GM19455 (cell line): Measurements from ENCODE around the gene WDR88.
"Not testable (repeated sequence)": the region's sequence is repeated elsewhere in the genome, so short reads cannot be mapped to it uniquely, and the experiment has no call there.

Experiments
- ATAC-seq: cut with Tn5 transposase; IDR thresholded peaks from one replicate; pipeline ENCODE4 v1.9.1; 2021; ENCODE audit not compliant: unreplicated experiment

Gene WDR88

GRCh38 chr19:33168528-33168927 is 36.6 kb downstream of the WDR88 start:
- ATAC-seq: no peak

GRCh38 chr19:33171222-33171795 is 39.4 kb downstream of the WDR88 start:
- ATAC-seq: no peak

- no peak for ATAC-seq
Measured at GRCh38 chr19:33171916-33172359, 40.0 kb downstream of the WDR88 start.

- ATAC-seq: no peak
Measured at GRCh38 chr19:33174186-33174585, 42.3 kb downstream of the WDR88 start.

DNA sequence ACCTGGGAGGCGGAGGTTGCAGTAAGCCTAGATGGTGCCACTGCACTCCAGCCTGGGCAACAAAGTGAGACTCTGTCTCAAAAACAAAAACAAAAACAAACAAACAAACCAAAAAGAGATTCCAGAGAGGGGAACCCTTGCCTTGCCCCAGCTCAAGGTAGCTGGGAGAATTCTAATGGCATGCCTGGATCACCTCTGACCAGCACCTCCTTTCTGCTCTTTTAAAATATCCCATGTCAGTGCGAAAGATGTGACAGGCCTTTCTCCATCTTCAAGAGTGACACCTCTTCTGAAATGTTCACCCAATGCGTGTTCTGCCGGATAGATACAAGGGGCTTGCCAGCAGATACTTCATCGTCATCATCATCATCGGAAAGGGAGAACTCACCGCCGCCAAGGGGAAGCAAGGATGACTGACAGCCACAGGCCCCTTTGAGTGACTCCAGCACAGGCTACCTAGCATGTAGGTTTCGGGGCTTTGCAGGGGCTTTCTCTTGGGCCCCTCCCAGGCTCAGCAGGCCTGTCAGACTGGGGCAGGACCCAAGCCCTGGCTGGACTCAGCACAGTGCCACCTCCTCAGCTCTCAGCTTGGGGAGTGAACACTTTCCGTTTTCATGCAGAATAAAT is 43.4 kb downstream of the WDR88 start:
- ATAC-seq: no peak

DNA sequence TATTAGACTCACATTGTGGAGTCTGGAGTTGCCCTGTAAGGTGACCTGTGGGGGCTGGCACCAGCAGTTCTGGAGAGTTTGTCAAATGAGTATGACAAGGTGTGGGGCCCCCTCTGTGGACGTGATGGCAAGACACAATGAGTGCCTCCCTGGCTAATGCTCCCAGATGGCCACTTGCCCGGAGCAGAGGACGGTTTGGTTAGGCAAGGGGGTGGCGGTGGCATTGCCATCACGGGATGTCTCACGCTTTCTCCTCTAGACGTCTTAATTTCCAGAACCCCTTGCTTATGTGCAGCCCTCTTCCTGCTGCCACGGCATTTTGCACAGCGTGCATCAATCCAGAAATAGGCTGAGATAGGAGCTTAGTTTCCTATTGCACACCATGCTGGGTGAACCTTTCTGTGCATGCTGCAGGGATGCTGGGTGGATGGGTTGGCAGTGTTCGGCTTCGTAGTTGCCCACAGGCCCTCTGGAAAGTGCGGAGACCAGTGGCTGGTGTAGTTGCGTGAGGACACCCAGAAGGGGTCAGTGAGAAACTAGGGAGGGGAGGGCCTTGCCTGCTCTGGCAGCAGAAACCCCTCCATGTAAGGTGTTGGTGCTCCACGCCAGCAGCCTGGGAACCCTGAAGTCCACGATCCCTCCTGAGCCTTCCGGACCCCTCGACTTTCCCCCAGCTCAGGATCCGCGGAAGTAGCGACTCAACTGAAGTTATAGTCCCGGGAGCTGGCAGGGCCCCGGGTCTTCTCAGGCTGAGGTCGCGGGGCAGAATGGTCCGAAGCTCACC is 44.2 kb downstream of the WDR88 start:
- peak; percentile 5 for ATAC-seq

- peak; percentile 76 for ATAC-seq
Measured at GRCh38 chr19:33176670-33177416, 44.9 kb downstream of the WDR88 start.

DNA sequence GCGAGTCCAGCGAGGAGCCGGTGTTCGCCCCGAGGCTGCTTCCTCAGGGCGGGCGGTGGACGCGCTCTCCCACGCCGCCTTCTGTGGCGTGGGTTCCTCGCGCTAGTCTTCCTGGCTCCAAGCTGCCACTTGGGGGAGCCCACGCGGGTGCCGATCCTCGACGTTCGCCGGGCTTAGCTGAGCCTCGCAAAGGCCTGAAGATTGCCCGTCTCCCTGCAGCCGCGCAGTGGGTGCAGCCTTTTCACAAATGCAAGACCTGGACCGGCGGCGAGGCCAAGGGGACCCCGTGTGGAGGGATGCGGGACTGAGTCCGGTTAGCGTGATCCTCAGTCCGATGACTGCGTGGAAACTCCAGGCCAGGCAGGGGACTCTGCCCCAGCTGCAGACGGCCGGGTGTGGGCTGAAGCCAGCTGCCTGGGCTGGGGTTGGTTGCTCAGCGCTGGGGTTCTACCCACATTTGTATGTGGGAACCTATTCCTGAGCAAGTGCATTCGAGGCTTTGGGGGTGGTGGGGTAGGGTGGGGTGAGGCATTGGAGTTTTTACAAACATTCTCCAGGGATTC is 45.6 kb downstream of the WDR88 start:
- no peak for ATAC-seq

DNA sequence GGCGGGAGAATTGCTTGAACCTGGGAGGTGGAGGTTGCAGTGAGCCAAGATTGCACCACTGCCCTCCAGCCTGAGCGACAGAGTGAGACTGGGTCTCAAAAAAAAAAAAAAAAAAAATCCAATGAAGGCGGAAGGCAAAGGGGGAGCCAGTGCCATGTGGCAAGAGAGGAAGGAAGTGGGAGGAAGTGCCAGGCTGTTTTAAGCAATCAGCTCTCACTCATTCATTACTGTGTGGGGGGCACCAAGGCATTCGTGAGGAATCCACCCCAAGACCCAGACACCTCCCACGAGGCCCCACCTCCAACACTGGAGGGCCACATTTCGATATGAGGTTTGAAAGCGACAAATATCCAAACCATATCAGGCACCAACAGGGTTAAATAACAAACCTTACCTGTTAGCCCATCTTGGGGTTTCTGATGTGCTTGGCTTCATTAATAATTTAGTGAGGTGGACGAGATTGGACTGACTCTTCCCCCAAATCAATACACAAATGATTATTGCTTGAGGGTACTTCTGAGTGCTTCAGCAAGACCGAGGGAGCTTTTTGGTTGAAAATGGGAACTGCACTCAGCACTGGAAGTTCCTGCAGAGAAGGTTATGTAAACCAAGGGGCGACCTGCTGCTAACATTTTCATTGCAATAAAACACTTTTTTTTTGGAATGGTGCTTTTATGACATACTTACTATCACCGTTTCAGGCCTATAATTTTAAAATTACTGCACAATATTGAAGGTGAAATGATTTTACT is 54.7 kb downstream of the WDR88 start:
- no peak for ATAC-seq

DNA sequence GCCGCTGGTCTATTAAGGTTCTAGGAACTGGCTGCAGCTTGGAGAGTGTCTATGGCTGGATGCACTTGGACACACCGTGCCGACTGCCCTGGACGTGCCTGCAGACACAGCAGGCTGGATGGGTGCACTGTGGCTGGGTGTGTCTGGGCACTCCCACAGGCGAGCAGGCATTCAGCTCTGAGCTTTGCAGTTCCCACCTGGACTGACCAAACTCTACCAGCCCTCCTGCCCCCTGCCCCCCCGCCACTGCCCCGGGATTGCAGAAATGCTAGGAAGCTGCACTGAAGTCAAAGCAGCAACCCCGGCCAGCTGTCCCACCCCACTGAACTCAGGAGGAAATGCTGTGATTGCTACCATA is 55.2 kb downstream of the WDR88 start:
- ATAC-seq: no peak

DNA sequence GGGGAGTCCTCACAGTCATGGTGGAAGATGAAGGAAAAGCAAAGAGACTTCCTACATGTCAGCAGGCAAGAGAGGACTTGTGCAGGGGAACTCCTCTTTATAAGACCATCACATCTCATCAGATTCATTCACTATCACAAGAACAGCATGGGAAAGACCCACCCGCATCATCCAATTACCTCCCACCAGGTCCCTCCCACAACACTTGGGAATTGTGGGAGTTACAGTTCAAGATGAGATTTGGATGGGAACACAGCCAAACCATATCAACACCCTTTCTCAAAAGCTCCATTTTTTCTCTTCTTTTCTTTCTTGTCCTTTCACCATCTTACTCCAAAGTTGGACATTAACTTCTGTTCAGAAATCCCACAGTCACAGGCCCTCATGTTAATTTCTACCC is 57.5 kb downstream of the WDR88 start:
- ATAC-seq: no peak

GRCh38 chr19:33191092-33191491 is 59.2 kb downstream of the WDR88 start:
- not testable (repeated sequence) for ATAC-seq

DNA sequence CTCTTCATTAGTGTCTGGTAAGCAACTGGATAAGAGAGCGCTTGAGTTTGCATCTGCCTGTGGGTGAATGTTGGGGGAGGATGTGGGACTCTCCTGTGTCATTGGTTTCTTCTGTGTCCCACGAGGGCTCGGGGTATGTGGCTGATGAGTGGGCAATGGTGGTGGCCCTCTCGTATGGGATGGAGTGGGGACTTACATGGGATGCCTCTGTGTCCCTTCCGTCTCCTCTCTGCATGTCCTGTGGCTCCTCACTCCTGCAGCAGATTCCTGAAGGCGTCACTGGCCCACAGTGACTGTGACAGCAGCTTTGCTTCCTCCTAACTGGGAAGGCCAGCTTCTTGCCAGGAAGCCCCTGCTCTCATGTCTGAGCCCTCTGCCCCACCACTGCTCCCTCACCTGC is 59.6 kb downstream of the WDR88 start:
- no peak for ATAC-seq

- no peak for ATAC-seq
Measured at GRCh38 chr19:33192010-33192409, 60.1 kb downstream of the WDR88 start.

DNA sequence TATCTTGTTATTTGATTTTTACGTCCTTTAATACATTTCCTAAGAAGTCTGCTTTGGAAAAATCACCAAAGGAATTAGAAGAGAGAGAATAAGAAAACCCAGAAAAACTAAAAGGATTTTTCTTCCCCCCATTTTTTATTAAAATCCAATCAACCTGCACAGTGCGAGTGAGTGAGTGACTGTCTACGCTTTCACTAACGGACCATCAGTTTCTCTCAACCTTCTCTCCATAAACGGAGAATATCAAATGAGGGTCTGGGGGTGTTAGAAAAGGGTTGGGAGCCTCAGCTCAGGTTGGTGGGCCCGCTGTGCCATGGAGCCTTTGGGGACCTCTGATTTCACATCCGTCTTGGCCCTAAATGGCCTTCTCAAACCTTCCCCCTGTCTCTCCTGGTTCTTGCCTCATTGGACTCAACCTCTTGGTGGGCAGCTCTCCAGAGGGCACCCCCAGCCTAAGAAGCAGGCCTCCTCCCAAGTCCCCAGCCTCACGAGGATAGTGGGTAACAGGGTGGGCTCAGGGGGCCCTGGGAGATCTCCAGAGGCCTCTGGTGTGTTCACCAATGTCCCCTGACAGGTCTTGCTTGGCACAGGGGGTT is 61.5 kb downstream of the WDR88 start:
- ATAC-seq: no peak

- no peak for ATAC-seq
Measured at GRCh38 chr19:33193865-33194362, 62.0 kb downstream of the WDR88 start, which contains the start of gene LRP3. TSS of gene LRP3 (plus strand) at chr19:33194330. CDS start at chr19:33194786, 456 bp downstream.

DNA sequence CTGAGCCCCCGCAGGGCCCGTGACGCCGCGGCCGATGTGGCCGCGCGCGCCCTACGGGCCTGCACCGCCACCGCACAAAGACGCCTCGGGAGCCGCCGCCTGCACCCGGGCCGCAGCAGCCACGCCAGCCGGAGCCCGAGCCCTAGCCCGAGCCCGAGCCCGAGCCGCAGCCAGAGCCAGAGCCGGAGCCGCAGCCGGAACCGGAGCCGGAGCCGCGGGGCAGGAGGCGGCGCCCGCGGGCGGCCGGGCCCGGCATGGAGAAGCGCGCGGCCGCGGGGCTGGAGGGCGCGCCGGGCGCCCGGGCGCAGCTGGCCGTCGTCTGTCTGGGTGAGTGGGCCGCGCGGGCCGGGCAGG is 62.6 kb downstream of the WDR88 start:
- no peak for ATAC-seq

- ATAC-seq: no peak
Measured at GRCh38 chr19:33194886-33195644, 63.2 kb downstream of the WDR88 start.

GRCh38 chr19:33195645-33196347 is 63.9 kb downstream of the WDR88 start:
- ATAC-seq: no peak
